ENCODE results near the gene LRRC37A2.
"Not testable (repeated sequence)": the region's sequence is repeated elsewhere in the genome, so short reads cannot be mapped to it uniquely, and the experiment has no call there.

The LRRC37A2 gene

DNA sequence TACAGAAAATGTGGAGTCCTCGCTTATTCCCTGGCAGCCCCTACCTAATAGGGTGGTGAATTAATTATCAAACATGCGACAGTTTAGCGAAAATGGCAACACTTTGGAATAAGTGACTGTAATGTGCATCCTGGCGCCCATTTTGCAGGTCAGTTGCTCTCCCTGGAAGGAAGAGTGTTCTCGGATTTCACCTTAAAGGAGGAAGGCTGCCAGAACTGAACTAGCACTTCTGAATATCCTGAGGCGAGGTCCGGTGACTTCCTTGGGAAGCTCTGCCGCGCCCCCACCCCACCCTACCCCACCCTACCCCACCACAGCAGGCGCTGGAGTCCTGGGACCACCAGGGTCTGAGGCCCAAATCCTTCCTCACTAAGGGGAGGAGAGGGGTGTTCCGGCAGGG lies at the start of gene LRRC37A2:
Gene LRRC37A2, plus strand, starts transcription at position 301 of the 400 bp plus-strand sequence. CDS start 245 bp downstream, outside the sequence.
- not testable (repeated sequence) for DNase-seq (ENCODE audit: low spot score)

DNA sequence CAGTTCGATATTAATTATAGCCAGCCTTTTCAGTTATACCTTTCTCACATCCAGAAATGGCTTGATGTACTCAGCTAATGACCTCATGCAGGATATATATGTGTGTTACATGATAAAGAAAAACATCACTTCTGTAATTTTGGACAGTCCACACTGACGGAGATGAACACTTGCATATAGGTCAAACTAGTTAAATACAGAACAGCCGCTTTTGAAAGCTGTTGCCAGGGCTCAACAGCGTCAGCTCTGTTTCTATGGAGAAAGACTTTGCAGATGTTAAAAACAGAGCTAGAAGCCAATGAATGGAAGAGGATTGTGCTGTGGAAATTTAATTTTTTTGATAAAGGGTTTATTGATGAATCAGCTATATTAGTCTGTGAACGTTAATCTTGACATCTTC lies 44.6 kb upstream of the LRRC37A2 start:
- not testable (repeated sequence) for DNase-seq (ENCODE audit: low spot score)

DNA sequence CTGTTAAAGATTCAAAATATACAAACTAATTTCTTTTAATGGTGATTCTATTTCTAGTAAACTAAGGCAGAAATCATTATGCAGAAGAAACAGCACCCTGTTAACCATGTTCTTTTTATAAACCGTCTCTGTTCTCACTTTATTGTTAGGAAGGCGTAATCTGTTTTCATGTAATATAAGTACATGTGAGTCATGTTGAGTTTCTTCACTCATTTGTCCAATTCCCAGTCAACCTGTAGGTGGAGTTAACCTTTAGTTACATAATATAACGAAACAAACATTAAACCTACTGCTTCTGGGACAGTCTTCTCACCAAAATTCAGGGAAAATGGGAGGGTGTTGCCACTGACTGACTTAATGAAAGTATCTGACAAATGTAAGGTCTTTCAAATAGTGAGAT lies 37.8 kb upstream of the LRRC37A2 start:
- not testable (repeated sequence) for DNase-seq (ENCODE audit: low spot score)

DNA sequence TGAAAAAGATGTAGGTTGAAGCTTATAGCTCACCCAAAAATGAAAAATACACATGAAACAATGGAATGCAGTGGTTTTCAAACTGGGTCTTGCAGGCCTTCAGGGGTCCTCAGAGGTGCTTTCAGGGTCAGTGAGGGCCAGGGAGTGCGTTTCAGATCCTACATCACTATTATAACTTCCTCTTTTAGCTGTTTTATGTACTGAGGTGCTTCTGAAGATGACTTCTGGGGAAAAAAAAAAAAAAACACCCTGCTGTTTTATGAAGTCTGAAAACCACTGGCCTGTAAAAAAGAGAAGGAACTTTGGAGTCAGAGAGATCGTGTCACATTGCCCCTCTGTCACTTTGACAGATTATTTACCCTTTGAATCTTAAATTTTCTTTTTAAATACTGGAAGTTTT lies 36.7 kb upstream of the LRRC37A2 start:
- not testable (repeated sequence) for DNase-seq (ENCODE audit: low spot score)

DNA sequence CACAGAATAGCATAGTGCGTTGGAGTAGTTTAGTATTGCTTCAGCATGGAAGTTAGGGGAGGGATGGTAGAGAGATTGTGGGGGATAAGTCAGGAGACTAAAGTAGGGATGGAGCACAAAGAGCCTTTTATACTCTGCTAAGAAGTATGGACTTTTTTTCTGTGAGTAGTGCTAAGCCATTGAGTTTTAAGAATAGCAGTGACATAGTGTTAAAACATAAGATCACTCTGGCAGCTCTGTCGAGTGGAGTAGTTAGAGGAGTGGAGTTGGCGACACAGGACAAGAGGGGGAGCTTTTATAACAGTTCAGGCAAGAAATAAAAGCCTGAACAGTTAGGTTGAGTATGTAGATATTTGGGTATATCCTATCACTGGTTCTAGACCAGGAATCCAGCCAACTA lies 33.4 kb upstream of the LRRC37A2 start:
- not testable (repeated sequence) for DNase-seq (ENCODE audit: low spot score)

DNA sequence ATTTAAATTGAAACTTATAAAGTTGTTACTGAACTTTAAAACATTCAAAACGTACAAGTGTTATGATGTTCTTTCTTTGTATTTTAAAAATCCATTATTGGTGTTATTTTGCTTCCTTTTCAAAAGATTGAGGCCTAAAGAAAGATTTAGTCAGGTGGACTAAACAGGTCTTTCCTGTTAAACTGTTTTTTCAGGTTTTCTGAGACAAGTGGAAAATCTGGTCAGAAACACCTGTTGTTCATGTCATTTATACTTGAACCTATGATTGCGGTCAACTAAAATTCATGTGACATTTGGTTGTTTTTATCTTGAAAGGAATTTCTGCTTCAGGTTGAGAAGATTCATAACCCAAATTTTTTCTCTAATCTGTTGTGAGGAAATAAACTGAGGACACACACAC lies 31.0 kb upstream of the LRRC37A2 start:
- not testable (repeated sequence) for DNase-seq (ENCODE audit: low spot score)

DNA sequence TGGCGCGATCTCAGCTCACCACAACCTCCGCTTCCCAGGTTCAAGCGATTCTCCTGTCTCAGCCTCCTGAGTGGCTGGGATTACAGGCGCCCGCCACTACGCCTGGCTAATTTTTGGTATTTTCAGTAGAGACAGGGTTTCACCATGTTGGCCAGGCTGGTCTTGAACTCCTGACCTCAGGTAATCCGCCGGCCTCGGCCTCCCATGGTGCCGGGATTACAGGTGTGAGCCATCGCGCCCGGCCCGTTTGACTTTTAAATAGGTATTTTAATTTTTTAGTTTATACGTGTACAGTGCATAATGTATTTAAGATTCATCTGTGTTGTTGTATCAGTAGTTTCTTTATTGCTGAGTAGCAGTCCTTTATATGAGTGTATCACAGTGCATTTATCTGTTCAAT lies 20.2 kb upstream of the LRRC37A2 start:
- not testable (repeated sequence) for DNase-seq (ENCODE audit: low spot score)

DNA sequence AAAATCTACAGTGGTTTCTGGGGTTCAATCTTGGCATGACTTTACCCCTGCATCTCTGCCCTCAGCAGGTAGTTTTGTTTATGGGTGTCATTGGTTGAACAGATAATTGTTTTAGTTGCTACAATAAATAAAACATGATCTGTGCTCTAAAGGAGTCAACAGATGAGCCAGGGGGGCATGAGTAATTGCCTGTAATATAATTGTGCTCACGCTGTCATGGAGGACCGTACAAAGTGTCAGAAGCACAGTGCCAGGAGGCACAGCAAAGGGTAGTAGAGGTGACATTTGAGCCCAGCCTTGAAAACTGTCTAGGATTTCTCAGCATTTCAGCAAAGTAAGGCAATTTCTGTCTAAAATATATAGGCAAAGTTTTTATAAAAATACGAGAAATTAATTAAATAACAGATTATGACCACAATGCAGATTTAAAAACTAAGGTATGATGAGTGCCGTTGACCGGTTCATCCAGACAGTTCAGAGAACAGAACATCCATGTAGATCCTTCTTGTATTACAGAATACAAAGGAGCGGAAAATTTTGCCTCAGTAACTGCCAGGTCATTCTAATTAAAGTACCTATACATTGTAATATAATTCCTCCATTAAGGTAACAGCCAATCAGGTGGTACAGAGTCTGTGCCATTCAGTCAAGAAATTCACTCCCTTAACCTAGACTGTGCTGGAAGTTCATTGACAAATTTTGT lies 12.7 kb upstream of the LRRC37A2 start:
- not testable (repeated sequence) for DNase-seq (ENCODE audit: low spot score)

DNA sequence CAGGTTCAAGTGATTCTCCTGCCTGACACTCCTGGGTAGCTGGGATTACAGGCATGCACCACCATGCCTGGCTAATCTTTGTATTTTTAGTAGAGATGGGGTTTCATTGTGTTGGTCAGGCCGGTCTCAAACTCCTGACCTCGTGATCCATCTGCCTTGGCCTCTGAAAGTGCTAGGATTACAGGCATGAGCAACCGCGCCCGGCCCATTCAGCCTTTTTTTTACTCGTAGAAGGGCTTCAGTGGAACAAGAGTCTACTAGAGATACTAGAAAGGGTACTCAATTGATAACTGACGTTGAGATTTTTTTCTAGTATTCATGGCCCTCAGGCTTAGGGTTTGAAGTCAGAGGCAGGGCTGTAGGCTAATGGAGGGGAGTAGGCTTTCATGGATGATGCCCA lies 6.4 kb upstream of the LRRC37A2 start:
- DNase-seq (ENCODE audit: low spot score): not testable (repeated sequence)

DNA sequence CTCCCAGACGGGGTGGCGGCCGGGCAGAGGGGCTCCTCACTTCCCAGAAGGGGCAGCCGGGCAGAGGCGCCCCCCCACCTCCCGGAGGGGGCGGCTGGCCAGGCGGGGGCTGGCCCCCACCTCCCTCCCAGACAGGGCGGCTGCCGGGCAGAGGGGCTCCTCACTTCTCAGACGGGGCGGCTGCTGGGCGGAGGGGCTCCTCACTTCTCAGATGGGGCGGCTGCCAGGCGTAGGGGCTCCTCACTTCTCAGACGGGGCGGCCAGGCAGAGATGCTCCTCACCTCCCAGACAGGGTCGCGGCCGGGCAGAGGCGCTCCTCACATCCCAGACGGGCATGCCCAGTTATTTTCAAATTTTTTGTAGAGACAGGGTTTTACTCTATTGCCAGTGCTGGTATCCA lies 22.4 kb downstream of the LRRC37A2 start:
- not testable (repeated sequence) for DNase-seq (ENCODE audit: low spot score)

DNA sequence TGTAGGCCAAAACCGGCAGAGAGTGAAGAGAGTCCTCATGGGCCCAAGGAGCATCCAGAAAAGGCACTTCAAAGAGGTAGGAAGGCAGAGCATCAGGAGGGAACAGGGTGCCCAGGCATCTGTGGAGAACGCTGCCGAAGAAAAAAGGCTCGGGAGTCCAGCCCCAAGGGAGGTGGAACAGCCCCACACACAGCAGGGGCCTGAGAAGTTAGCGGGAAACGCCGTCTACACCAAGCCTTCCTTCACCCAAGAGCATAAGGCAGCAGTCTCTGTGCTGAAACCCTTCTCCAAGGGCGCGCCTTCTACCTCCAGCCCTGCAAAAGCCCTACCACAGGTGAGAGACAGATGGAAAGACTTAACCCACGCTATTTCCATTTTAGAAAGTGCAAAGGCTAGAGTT lies 36.3 kb downstream of the LRRC37A2 start:
- not testable (repeated sequence) for DNase-seq (ENCODE audit: low spot score)

DNA sequence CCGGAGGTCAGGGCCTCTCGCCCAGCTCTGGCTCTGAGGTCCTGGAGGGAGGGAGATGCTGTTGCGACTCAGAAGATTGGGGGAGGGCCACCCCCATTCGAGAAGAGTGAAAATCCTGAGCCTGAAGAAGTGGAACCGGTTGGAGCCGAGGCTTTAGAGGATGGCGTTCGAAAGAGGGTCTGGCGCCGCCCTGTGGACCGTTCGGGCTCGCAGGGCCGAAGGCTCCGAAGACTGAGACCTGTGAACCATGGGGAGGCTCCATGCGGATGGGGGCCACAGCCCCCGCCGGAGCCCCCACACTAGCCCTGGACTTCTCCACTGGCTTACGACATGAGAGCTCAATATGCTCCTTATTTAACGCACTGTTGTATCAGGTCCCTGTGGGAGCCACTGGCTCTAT lies 46.9 kb downstream of the LRRC37A2 start:
- not testable (repeated sequence) for DNase-seq (ENCODE audit: low spot score)

DNA sequence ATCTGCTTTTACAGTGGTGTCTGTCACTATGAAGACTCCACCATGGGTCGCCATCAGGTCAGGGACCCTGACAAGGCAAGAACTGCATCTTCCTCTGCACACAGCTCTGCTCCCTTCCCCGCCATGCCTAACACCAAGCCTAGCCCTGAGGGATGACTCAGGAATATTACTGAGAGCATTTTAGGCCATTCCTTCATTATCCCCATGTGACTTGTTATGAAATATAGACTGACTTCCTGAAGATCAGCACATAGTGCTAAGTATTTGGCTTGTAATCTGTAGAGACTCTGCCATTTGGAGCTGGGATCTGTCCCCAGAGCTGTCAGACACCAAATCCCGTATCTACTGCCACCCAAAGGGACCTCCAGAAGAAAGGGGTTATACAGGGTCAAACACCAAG lies 47.8 kb downstream of the LRRC37A2 start:
- DNase-seq (ENCODE audit: low spot score): not testable (repeated sequence)

DNA sequence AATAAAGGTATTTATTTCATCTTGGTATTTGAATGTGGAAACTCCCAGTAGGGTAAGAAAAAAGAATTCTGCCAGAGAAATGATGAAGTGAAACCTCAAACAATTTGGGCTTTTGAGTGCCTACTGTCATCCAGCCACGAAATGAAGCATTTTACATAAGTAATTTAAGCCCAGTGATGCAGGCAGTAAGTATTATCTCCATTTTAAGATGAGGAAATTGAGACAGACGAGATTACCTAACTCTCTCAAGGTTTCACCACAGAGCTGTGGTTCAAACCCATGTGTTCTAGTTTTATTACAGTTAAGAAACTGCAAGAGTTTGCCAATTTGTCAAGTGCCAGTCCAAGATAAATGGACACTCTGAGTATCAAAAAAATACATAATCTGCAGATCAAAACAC lies 54.0 kb downstream of the LRRC37A2 start:
- DNase-seq (ENCODE audit: low spot score): not testable (repeated sequence)

DNA sequence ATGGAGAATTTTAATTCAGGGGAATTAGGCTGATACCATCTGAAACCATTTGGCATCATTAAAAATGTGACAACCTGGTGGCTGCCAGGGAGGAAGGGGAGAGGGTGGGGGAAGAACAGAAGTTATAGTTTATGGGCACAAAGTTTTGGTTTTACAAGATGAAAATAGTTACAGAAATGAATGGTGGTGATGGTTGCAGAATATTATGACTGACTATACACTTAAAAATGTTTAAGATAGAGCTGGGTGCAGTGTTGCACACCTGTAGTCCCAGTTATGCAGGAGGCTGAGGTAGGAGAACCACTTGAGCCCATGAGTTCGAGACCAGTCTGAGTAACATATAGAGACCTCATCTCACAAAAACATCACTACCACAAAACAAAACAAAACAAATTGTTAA lies 54.7 kb downstream of the LRRC37A2 start:
- not testable (repeated sequence) for DNase-seq (ENCODE audit: low spot score)

DNA sequence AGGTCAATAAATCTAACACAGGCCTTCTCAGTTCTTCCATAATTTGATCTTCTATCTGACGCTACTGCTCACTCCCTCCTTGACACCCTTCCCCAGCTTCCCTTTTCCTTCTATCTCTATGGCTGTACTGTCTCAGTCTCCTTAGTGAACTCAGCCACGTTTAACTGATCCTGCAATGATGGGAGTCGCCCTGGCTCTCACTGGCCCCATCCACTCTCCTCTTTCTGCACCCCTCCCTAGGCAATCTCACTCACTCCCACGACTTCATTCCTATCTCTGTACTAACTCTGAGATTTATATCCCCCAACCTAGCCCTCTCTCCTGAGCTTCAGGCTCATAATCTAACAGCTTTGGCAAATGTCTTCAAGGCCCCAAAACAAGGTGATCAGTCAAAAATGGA lies 59.5 kb downstream of the LRRC37A2 start:
- DNase-seq (ENCODE audit: low spot score): not testable (repeated sequence)

DNA sequence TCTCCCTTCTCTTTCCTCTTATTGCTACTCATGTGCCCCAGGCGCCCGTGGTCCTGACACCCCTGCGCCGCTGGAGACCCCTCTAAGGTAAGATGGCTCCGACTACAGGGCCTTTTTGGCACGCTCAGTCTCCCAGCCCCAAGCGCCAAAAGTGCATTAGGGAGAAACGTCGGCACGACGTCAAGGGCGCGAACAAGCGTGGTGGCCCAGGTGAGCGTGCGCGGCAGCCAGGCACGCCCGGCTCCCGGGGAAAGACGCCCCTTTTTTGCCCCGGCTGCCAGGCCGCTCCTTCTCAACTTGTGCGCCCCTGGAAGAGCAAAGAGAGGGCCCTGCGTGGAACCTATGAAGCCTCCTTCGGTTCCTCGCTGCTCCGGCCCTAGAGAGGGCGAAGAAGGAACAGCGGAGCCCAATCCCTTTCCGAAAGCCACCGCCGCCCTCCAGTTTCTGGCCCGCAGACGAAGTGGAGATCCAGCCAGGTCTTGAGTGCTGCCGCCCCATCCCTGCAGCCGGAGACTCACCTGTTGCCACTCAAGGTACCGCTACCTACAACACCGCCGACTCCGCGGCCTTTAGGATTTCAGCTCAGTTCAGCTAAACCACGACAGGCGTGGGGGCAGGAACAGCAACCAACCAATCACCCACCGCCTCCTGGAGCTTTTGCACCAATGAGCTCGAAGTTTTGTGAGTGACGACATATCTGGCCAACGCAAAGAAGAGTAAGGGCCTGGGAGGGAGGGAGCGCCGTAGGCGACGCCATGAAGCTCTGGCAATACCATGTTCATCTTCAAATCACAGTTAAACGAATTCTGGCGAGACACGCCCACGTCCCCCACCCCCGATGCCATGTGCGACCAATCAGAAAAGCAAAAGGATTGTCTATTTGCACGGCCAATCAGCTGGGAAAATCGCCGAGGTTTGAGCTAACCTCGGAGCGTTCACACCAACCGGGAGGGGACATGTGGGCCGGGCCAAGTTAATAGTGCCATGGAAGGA lies 67.1 kb downstream of the LRRC37A2 start, which contains the start of gene ARL17A:
Gene ARL17A, minus strand, starts transcription at position 609 of the 993 bp plus-strand sequence. CDS start 3,369 bp downstream, outside the sequence.
- DNase-seq (ENCODE audit: low spot score): not testable (repeated sequence)

DNA sequence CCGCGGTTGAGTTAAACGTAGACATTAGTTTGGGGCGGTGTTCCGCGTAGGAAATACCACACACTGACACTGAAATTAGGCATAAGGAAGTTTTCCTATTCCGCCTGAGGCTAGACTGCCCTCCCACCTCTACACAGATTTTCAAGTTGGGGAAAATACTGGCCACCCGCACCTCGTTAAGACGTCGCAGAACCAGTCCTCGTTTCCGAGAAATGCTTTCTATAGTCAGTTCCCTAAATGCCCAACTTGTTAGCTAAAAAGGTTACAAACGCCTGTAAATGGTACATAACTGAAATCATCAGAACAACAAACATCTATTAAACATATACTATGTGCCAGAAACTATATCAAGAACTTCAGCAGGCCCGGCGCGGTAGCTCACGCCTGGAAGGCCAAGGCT lies 67.8 kb downstream of the LRRC37A2 start:
- DNase-seq (ENCODE audit: low spot score): not testable (repeated sequence)

DNA sequence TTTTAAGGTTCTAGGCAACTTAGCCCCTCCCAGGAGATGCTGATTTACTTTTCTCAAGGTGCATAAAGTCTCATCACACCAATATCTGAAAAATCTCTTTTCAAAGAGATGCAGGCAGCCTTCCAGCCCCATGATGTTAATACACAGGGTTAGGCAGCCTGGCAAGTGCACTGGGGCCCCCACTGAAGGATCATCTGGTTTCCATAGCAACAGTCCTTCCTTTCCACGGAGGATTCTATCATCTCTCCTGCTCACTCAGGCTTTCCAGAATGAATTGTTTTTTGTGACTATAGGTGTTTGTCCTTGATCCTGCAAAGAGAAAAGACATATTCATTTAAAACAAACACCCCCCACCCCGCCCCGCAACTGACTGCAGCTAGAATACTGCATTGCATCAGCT lies 73.2 kb downstream of the LRRC37A2 start:
- DNase-seq (ENCODE audit: low spot score): not testable (repeated sequence)

DNA sequence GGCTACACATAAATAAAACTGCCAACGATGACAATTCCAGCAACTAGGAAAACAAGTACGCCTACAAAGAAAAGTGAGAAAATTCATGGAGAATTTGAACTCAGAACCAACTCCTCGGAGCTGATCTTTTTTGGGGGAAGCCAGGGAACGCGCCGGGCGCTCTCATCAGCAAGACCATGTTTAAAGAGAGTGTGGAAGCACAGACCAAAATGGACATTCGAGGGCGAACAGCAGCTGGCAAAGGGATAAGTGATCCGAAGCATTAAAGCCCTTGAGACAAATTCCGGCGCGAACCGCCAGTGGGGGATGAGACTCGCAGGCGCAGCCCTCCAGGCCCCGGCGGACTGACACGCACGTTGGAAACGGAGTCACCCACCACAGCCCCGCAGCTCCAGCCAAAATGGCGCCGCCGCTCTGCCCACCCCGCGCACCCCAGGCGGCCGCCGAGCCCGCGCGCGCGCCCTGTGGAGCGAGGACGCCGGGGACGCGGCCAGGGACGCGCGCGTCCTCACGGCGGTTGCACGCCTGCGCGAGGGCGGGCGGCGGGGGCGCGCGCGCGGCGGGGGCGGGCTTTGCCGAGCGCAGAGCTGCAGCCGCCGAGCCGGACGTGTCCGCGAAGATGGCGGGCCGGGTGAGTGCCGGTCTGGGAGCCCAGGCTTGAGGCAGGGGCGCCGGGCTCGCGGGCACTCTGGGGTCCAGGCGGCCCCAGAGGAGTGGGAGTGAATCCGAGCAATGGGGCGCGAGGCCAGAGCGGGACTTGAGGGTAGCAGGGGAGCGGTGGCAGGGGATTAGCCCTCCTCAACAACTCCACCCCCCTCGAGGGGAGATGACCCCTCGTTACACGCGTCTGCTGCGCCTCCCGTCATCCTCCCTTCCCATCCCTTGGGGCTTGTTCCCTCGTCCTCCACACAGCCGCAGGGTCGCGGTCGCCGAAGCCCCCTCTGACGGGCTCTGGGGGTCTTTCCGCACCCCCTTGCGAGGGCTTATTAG lies 78.2 kb downstream of the LRRC37A2 start, which contains the start of gene NSF:
Gene NSF, plus strand, starts transcription at position 513 of the 990 bp plus-strand sequence. Its CDS starts 107 bp downstream, at position 620.
- DNase-seq (ENCODE audit: low spot score): not testable (repeated sequence)

DNA sequence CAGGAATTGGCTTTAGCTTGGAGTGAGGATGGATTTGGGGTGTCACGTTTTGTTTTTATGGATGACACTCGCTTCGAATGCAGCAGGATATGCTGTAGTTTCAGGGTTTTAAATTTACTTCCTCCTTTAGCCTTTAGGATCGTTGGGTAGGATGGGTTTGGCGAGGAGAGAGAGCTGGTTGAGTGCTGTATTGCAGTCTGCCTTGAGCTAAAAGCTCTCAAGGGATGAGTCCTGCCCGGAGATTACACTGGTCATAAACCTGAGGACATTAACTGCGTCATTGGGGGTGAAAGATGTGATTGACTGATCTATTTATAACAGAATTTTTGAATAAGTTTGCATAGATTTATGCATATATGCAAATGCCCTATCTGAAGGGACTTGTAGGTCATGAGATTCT lies 79.1 kb downstream of the LRRC37A2 start:
- DNase-seq (ENCODE audit: low spot score): not testable (repeated sequence)
